22Rv1 (cell line): ENCODE results near the gene WFS1.

Experiments
- CTCF ChIP-seq: fragments of 450-650 bp; IDR thresholded peaks from 2 replicates; pipeline ENCODE4 v1.5.1; 2017; ENCODE audit warnings: mild to moderate bottlenecking
- ZFX ChIP-seq: fragments of 450-650 bp; IDR thresholded peaks from 2 replicates; pipeline ENCODE4 v1.6.1; 2017; ENCODE audit warnings: antibody characterized with exemption, borderline replicate concordance

GRCh38 chr4:6320663-6321062 lies 51.0 kb downstream of the WFS1 start:
- TF ChIP-seq CTCF (no peak), ZFX (no peak)
